Measurements from ENCODE around the gene NFKB1.

The NFKB1 gene

DNA sequence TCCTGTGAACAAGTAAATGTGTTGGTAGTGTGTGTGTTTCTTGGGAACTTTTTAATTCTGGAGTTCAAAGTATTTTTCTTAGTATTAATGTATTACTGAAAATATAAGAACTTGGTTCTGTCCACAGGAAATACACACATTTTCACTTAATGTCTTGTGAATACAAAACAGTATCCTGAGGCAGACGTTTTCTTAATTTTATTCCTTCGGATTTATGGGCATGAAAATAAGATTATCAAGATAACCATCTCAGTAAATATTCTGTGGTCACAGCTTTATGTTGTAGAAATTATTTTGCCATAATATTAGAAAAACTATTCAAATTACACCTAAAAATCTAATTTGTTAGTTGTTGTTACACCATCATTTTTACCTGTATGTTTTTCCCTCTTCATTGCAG is 29.8 kb downstream of the NFKB1 start:
- no peak for DNase-seq (ENCODE audit: low read depth, low spot score)

DNA sequence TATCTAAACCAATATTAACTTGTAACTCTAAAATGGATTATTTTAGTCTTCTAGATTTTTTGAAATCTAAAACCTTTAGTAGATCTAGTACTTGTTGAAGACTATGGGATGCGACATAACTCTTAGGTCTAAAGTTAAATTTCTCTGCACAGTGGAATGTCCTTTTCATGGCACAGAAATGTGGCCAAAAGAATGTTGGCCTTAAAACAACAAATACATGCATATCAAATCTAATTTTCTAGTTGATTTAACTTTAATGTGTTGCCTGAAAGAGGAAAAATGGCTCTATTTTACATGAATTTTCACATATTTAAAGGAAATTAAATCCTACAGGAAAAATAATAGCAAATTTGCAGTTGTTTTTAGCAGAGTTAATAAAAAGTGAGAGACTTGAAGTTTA is 30.3 kb downstream of the NFKB1 start:
- no peak for DNase-seq (ENCODE audit: low read depth, low spot score)

DNA sequence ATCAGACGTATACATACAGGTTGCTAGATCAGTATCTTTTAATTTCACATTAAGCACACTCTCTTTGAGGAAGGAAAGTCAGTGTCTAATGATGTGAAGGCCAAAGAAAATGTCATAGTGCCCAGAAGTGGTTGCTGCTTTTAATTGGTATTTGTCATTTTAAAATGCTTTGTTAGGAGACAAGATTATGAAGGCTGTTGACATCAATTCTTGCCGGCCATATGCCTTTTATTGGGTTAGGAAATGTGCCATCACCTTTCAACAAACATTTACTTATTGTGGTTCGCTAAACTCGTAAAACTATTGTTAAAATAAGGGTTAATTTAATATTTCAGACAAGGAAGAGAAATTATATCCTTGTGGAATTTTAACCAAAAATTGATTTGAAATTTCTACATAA is 32.2 kb downstream of the NFKB1 start:
- no peak for DNase-seq (ENCODE audit: low read depth, low spot score)

DNA sequence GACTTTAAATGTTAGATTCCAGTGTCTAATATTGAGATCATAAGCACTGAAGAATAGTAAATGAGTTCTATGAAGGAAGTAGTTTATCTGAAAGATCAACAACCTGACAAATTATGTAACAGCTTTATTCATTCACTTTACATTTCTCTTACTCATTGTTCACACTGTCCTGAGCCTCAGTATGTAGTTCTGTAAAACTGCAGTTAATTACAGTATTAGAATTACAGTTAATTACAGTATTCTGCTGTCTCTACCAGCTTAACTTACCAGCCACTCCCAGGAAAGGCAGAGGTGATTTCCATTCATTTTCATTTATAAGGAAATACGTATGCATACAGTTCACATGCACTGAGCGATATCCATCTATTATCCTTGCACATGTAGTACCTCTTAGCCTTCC is 32.7 kb downstream of the NFKB1 start:
- DNase-seq (ENCODE audit: low read depth, low spot score): no peak

DNA sequence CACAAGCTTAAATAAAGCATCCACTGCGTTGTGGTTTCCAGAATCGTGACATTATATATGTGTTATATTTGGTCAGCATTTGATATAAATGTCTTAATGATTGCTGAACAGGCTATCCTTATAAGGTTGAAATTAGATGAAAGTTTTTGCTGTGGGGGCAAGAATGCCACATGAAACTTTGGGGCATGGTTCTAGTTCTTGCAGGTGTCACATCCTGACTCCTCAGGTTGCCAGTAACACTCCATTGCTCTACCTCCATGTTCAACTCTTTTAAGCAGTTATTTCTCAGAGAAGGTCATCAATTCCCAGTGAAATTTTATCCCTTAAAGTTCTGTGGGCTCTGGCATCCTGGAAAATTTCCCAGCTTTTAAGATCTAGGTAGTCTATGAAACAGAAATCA is 33.7 kb downstream of the NFKB1 start:
- DNase-seq (ENCODE audit: low read depth, low spot score): no peak

DNA sequence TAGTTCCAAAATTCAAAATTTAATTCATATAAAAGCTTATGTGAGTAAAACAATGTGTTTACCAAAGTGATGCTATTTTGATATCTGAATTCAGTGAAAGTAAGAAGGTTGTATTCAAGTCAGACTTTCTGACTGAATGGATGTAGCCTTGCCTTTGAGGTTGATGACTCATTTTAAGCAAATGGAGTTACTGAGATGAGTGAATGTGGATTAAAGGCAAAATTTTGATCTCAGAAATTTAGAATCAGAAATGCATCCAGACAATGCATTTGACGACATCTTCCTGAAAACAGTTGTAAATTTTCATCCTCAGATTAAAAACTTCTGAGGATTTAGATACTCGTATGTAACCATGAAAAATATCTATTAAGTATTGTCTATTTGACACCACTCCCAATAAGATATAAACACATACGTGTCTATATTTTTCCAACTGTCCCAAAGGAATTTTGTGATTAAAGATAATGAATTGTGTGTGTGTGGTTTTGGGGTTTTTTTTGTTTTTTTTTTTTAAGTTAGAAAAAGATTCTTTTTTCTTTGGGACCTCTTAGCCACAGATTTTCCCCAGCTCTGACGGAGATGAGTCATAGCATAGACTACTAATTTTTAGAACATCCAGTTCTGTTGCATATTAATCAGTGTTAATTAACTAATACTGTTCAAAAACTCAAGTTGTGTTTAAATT is 34.4 kb downstream of the NFKB1 start:
- no peak for DNase-seq (ENCODE audit: low read depth, low spot score)

DNA sequence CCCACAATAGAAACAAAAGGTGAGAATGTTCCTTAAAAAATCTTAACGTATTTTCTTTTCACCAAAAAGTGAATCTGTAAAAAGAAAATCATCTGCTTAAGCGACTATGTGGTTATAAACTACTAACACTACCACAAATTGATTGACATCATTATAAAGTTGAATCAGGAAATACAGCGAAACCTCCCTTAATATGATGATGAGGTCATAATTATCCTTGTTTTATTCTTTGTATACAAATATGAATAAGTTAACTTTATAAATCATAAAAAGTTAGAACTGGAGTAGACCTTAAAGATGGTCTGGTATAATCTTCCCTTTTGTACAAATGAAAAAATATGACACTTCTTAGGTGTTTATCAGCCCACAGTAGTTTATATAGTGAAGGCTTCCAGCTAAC is 35.6 kb downstream of the NFKB1 start:
- DNase-seq (ENCODE audit: low read depth, low spot score): no peak

DNA sequence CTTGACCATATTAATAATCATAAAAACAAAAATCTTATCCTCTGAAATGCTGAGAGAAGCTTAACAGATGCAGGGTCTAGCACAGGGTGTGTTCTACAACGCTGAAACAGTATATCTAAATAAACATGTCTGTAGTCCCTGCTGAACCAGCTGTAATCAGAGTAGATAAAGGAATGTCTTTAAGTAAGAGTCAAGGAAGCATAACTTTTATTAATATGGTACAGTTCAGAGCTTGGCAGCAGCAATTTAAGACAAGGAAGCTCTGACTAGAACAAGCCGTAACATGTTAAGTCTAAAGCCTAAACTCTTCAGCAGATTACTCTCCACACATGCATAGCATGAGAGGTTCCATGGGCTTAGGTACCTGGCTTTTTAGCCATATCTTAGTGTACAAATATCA is 36.1 kb downstream of the NFKB1 start:
- DNase-seq (ENCODE audit: low read depth, low spot score): no peak

DNA sequence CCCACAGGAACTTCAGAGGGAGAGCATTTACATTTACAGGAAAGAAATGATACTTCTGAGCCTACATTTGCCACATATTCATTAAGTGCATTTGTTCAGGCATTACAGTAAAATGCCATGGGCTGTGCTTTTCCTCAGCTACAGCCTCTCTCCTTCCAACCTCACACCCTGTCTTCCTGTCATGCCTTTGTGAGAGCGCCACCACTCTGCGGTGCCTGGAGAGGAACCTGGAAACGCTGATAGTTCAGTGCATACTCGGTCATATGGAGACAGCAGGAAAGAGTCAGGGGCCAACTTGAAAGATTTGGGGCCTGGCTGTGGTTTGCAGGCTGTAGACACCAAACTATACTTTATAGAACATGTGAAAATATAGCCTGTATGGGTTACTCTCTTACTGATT is 40.5 kb downstream of the NFKB1 start:
- peak; percentile 28 for DNase-seq (ENCODE audit: low read depth, low spot score)

DNA sequence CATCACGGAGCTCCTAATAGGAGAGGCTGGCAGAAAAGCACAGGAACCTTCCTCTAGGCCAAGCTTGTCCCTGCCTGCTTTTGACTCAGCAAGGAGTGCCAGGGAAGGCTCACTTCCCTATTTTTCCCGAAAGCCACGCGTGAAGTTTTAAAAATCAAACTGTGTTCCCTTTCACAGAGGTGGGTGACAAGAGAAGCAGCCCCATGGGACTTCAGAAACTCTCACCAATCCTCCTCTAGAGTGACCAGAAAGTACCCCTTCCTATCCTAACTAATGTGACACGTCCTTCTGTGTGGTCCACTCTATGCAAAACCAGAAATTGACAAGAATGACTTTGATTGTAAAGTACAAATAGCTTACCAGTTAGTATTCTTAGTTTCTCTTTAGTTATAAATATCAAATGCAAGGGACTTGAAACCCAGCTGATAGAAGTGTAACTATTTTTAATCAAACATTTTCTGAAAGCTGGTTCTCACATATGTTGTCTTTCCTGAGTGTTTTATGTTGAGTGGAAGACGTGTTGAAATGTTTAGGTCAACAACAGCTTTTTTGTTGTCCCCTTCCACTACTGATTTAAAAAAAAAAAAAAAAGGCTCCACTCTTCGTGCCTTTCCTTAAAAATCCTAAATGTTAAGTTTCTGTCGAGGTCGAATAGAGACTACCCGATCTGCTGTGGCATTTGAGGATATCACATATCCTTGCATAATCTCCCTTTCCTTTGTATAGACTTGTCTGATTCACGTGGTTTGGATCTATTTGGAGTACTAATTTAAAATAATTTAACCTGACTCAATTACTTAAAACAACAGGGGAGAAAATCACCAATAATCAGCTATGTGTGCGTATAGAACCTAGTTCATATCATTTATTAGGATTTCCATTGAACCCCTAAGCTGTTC is 42.1 kb downstream of the NFKB1 start:
- DNase-seq (ENCODE audit: low read depth, low spot score): no peak

DNA sequence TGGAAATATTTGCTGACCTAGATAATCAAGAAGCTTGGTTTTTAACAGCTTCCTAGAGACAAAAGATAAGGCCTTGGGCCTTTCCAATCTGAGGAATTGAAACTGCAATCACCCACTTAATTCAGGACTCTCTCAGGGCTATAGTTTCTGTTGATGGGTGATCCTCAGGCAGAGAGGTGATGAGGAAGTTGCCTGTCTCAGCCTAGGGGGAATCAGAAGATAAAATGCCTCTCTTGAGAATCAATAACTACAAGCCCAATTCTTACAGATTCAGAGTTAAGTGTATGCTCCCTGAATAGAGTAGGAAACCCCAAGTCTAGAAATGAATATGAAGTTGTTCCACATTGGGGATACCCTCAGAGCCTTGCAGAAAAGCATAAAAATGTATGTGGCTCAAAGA is 45.5 kb downstream of the NFKB1 start:
- DNase-seq (ENCODE audit: low read depth, low spot score): no peak

DNA sequence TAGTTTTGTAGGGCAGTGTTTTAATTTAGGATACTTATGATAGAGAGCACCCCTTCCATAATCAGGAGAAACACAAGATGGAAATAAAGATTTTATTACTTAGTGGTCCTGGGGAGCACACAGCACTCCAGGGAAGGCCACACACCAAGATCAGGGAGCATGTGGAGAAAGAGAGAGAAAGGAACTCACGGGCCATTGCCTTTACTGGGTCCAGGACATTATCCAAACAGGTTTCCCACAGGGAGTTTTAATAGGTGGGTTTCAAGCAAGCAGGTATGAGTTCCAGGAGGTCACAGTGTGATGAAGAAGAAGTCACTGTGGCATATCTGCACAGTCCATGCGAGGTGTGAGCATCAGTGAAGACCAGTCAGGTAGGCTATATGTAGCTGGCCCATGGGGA is 46.8 kb downstream of the NFKB1 start:
- DNase-seq (ENCODE audit: low read depth, low spot score): no peak

DNA sequence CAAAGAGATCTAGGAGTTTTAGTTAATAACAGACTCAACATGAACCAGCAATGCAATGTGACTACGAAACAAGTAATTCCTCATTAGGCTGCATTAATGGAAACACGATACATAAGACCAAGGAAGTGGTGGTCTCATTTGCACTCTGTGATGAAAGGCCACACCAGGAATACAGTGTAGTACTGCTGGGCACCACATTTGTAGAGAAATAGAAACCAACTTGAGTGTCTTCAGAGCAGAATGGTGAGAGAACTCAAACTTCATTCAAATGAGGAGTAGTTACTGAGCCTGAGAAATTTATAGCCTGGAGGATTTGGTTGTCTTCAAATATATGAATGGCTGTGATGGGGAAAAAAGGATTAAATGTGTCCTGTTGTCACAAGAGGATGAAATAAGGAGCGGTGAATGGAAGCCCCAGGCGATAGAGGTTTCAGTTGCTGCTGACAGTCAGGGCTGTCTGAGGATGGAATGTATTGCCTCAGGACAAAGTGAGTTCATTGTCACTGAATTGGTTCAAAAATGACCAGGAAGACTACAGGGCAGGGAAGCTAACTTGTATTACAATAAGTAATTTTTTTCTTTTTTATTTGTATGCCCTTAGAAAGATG is 50.9 kb downstream of the NFKB1 start:
- DNase-seq (ENCODE audit: low read depth, low spot score): no peak

DNA sequence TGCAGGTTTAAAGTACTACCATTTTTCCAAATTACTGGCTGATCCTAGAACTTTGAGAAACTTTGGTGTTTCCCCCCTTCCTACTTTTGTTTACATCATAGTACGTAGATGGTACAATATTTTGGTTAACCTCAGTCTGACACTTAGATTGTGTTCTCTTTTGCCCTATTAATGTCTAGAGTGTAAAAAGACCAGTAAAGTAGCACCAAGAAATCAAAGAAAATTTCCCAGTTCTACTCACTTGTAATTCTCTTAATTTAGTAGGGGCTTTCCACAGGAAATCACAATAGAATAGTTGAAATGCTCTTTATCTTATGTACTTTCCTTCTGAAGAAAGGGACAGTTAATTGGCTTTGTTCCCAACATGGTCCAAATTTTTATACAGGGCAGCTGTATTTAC is 51.6 kb downstream of the NFKB1 start:
- DNase-seq (ENCODE audit: low read depth, low spot score): no peak

DNA sequence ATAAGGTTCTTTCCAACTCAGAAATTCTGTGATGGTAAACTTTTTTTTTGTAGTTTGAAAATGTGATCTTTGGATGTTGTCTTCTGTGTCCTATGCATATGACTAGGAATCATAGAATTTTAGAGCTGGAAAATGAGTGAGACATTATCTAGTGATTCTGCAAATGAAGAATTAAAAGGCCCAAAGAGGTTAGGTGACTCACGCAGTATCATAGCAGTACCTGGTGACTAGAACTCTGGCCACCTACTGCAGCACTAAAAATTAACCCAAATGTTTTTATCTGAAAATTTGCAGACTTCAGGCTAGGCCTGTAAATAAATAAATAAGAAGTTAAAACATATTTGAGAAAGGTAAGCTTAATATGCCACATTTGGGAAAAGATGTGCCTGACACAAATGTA is 52.8 kb downstream of the NFKB1 start:
- DNase-seq (ENCODE audit: low read depth, low spot score): no peak

DNA sequence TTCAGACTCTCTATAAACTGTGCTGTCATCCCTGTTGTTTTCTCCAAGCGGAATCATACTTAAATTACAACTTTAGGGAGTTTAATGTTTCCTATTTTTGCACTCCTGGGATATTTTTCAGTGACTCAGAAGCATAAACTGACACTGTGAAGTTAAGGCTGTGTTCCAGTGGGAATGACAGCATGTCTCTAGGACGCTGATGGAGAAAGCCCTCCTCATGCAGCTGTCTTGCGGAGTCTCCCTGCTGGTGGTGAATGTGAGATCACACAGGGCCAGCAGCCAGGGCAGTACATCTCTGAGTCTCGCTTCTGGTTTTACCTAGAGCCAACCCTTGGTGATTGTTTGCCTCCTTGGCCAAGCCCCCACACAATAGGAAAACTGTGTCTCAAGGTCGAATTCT is 53.3 kb downstream of the NFKB1 start:
- DNase-seq (ENCODE audit: low read depth, low spot score): no peak

DNA sequence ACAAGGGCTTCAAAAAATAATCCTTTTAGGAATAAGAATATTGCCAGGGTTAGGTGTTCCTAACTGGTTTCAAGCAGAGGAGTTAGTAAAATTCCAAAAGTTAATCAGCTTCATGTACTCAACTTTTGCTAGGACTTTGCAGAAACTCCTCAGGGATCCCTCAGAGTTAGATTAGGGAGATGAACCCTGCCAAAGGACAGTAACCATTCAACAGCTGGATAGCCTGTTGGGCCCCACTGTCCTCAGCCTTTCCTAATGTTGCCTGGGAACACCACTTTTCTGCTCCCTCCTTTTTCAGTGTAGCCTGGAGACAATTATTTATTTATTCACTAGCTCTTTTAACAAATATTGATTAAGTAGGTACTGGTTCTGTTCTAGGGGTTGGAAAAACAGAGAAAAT is 53.8 kb downstream of the NFKB1 start:
- no peak for DNase-seq (ENCODE audit: low read depth, low spot score)

DNA sequence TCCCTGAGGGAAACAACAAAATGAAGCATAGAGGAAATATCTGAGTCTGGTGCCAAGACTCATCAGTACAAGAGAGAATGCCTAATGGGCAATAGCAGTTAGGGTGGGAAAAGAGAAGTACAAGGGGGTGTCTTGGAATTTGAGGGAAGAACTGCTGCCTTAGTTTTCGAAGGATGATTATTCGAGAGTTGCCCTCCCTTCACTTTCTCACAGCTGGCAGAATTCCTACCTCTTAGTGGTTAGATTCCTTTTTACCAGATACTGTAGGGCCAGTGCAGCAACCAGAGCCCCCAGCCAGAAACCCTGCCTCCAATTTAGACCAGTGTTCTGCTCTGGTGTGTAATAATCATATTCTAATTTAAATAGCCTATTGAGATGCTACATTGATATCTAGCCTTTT is 56.5 kb downstream of the NFKB1 start:
- DNase-seq (ENCODE audit: low read depth, low spot score): no peak

DNA sequence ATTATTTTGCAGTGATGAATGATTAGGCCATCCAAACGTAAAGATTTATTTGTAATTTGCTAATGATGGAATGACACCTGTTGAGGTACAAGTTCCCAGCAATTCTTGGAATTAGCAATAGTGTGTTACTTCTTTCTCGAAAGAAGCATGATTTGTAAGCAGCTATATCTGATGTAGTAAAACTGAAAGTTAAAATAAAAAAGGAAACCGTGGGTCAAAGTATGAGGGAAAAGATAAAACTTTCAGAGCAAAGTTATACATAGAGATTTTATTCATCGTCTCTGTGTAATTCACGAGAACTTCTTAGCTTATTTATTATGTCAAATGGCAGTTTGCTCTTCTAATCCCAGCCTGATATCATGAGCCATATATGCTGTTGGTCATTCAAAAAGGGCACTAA is 59.0 kb downstream of the NFKB1 start:
- DNase-seq (ENCODE audit: low read depth, low spot score): no peak

DNA sequence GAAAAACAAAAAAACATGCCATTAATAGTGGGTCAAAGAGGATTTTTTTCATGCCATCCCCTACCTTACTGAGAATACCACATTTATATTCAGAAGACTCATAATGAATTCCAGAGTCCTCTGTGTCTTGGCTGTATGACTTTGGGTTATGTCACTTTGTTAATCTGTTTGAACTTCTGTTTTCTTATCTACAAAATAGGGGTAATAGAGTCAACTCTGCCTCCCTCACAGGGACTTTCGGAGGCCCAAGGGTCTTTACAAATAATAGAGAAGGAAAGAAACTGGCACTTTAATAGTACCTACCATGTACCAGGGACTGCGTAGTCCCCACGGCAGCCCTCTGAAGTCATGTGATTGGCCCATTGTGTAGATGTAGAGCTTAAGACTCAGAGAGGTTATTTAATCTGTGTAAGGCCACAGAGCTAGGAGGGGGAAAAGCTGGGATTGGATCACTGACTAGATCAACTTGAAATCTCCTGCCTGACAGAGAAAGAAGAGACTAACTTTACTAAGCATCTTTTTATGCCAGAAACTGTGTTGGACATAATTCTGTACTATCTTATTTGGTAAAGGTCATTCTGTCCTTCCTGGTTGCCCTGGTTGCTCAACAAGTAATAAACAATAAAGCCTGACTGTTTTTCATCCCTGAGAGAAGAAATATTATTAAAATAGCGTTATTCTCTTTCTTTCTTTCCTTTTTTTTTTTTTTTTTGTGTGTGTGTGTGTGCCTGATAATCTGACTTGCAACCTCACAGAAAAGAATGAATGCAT is 59.6 kb downstream of the NFKB1 start:
- DNase-seq (ENCODE audit: low read depth, low spot score): no peak

DNA sequence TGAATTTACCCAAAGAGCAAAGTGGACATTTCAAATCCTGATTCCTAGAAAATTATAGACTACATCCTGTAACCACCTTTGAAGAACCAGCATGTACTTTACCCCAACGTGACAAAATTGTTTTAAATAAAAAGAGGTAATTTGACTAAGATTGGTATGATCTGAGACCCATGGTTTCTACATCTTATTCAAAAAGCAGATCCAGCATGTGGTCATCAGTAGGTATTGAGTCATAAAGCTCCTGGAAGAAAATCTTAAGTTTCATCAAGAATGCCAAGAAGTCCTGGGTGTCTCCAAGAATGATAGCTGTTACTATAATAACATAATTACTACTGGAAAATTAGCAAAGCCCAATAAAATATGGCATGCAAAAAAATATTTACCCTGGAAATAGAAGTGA is 61.8 kb downstream of the NFKB1 start:
- no peak for DNase-seq (ENCODE audit: low read depth, low spot score)

DNA sequence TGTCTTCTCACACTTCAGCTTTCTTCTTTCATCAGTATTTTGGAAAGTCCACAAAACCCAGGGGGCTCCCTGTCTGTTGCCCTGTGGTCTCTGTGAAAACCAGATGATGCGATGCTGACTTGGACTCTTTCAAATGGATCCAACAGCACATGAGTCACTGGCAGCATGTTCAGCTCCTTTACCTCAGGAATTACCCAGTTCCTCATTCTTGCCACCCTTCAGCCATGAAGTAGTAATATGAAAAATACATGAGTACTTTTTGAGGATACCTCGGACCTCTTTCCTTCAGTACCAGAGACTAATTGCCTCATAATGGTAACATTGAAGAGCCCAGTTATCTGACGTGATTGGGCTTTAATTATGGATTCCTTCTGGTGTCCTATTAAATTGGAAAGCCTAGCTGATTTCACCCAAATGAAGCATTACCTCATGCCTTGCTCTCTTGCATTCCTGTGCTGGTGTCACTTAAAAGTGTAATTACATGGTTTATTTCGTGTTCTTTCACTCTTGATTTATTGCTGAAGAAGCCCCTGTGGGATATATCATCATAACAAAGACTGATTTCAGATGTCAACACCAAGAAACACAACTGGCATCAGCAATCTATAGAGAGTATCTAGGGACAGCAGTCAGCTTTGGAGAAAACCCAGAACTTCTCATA is 63.4 kb downstream of the NFKB1 start:
- no peak for DNase-seq (ENCODE audit: low read depth, low spot score)
